Stimulated activated naive B cell treated with anti-CD40 and anti-IgM and Interleukin-4, amounts not matched to agents 10 μg/mL and 1 μg/mL and 100 μg/mL, for 72 hours (primary cell): ENCODE measurements around the gene GAL3ST3.

Experiments used
- ATAC-seq, 2 donors: fragments of 150-1000 bp; cut with Tn5 transposase; replicated peaks; 2 replicates each; pipeline ENCODE4 v1.10.0; 2021; ENCODE audit warnings: moderate library complexity in 1 of 2
- DNase-seq: peaks from one replicate; pipeline ENCODE4 v3.0.0; 2021
- H3K27ac Mint-ChIP-seq: one replicate; pipeline ENCODE4 v1.8.0; 2022; ENCODE audit warnings: mild to moderate bottlenecking, mixed read lengths
- H3K27me3 Mint-ChIP-seq, 2 donors: one replicate each; pipeline ENCODE4 v1.8.0; 2022; ENCODE audit warnings: mixed read lengths in 2 of 2
- H3K36me3 Mint-ChIP-seq, 2 donors: one replicate each; pipeline ENCODE4 v1.8.0; 2022; ENCODE audit warnings: mixed read lengths in 2 of 2, mild to moderate bottlenecking in 1 of 2
- H3K4me1 Mint-ChIP-seq, 2 donors: one replicate each; pipeline ENCODE4 v1.8.0; 2022; ENCODE audit warnings: mixed read lengths in 2 of 2, mild to moderate bottlenecking in 1 of 2
- H3K4me3 Mint-ChIP-seq, 2 donors: one replicate each; pipeline ENCODE4 v1.8.0; 2022; ENCODE audit warnings: mild to moderate bottlenecking in 2 of 2, mixed read lengths in 2 of 2, moderate library complexity in 1 of 2
- H3K9me3 Mint-ChIP-seq, 2 donors: one replicate each; pipeline ENCODE4 v1.8.0; 2022; ENCODE audit warnings: mixed read lengths in 2 of 2, mild to moderate bottlenecking in 1 of 2

The GAL3ST3 gene

GRCh38 chr11:66063900-66064299 is 14.9 kb upstream of the GAL3ST3 start:
- Mint-ChIP-seq H3K9me3 (no peaks in the 10 kb centered on the region), H3K4me1 (peaks cover 41 to 76% of the 10 kb centered on the region in 2 donors)

DNA sequence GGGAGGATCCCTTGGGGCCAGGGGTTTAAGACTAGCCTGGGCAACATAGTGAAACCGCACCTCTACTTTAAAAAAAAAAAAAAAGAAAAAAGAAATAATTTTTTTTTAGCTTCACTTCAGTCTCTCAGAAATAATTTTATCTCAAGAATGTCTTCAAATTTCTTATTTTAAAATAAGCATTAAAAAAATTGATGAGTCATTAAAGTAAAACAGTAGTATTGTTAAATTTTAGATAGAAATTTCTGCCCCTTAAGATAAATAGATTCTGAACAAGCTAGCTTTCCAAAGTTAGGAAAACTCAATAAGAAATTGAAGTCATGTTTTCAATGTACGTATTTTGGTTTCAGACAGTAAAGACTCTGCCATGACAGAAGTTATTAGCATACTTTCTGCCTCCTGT is 13.4 kb upstream of the GAL3ST3 start:
- H3K27ac Mint-ChIP-seq = peak overlapping the region; percentile 39
- no peaks in the 10 kb centered on the region for H3K9me3 Mint-ChIP-seq
- no peak for DNase-seq
- ATAC-seq = no peak
- no peak overlapping the region for H3K4me3 Mint-ChIP-seq
- H3K4me1 Mint-ChIP-seq = peaks cover 30 to 66% of the 10 kb centered on the region in 2 donors
- H3K36me3 Mint-ChIP-seq = peaks cover 69 to 83% of the 10 kb centered on the region in 2 donors
- H3K27me3 Mint-ChIP-seq = no peaks in the 10 kb centered on the region

More at GRCh38 chr11:66063900-66064299, 14.9 kb upstream of the GAL3ST3 start:
- no peak for DNase-seq
- Mint-ChIP-seq H3K36me3 (peaks cover 76 to 88% of the 10 kb centered on the region in 2 donors), H3K27me3 (no peaks in the 10 kb centered on the region), H3K27ac (peak overlapping the region; percentile 42), H3K4me3 (no peak overlapping the region)
- no peak for ATAC-seq

DNA sequence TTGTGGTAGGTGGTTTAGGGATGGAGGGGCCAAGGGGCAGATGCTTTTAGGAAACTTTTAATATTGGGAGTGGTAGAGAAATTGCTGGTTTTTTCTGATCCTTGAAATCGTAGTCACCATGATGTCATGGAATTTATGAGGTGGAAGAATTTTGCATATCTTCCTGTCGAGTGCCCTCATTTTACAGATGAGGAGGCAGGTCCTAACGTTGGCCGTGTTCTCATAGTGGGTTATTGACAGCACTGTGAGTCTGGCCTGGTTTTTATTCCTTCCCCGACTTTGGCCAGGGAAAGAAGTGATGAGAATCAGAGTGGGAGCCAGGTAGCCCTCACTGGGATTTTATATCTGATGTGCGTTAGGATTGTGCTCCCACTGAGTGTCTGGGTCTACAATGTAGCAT is 12.3 kb upstream of the GAL3ST3 start:
- no peaks in the 10 kb centered on the region for H3K27me3 Mint-ChIP-seq
- peak overlapping the region; percentile 91 for H3K27ac Mint-ChIP-seq
- peak overlapping the region in 1 of 2 donors; percentile 19 for H3K4me3 Mint-ChIP-seq
- H3K36me3 Mint-ChIP-seq = peaks cover 69 to 80% of the 10 kb centered on the region in 2 donors
- ATAC-seq (no peak), DNase-seq (no peak)
- H3K4me1 Mint-ChIP-seq = peaks cover 19 to 54% of the 10 kb centered on the region in 2 donors
- H3K9me3 Mint-ChIP-seq = no peaks in the 10 kb centered on the region

DNA sequence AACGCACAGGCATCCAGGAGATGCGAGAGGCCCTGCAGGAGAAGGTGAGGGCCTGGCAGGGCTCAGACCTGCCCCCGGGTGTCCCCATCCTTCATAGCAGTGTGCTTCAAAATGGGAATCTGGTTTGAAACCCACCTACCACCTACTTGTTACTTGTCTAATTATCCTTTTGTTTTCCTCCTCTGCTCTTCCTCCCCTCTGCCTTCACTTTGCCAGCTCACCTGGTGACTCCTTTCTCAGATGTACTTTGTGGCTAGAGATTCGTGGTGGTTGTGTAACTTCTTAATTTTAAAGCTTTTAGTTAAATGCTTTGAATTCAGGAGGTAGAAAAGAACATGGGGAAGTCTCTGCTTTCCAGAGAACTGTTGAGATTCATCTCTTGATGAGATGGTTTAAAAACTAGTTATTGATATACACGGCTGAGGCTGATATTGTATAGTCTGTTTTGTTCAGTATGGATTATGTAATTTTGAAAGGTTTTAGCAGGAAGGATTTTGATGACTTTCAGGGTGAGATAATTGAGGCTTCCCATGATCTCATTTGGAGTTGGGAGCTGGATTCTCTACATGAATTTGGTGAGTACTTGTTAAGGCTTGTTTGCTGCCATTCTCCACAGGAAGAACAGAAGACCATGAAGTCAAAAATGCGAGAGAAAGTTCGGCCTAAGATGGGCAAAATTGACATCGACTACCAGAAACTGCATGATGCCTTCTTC is 11.2 kb upstream of the GAL3ST3 start:
- Mint-ChIP-seq H3K4me3 (no peak overlapping the region), H3K27ac (peak overlapping the region; percentile 27), H3K4me1 (peaks cover 19 to 51% of the 10 kb centered on the region in 2 donors), H3K9me3 (no peaks in the 10 kb centered on the region), H3K36me3 (peaks cover 69 to 82% of the 10 kb centered on the region in 2 donors), H3K27me3 (no peaks in the 10 kb centered on the region)
- no peak for DNase-seq
- ATAC-seq = no peak

- Mint-ChIP-seq H3K9me3 (no peaks in the 10 kb centered on the region), H3K36me3 (peaks cover 52 to 69% of the 10 kb centered on the region in 2 donors), H3K27me3 (no peaks in the 10 kb centered on the region), H3K27ac (no peak overlapping the region), H3K4me3 (no peak overlapping the region), H3K4me1 (peaks cover 28 to 44% of the 10 kb centered on the region in 2 donors)
- DNase-seq (no peak), ATAC-seq (no peak)
Observed at GRCh38 chr11:66056501-66056900, 7.5 kb upstream of the GAL3ST3 start.

GRCh38 chr11:66055021-66055420 is 6.1 kb upstream of the GAL3ST3 start:
- no peak overlapping the region for H3K4me3 Mint-ChIP-seq
- H3K27ac Mint-ChIP-seq = no peak overlapping the region
- ATAC-seq (no peak), DNase-seq (no peak)
- H3K4me1 Mint-ChIP-seq = peaks cover 27 to 44% of the 10 kb centered on the region in 2 donors
- H3K9me3 Mint-ChIP-seq = no peaks in the 10 kb centered on the region
- no peaks in the 10 kb centered on the region for H3K27me3 Mint-ChIP-seq
- peaks cover 39 to 55% of the 10 kb centered on the region in 2 donors for H3K36me3 Mint-ChIP-seq

DNA sequence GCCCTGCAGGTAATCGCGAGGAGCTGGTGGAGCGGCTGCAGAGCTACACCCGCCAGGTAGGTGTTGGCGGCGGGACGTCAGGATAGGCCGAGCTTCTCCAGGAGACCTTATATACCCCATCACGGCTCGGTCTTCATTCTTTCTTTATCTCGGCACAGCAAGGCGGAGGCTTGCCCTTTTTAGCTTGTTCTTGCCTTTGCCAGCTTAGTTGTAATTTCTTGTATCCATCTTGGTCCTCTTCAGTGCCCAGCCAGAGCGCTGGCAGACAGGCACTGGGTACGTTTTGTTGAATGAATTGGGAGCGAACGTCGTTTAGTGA is 3.7 kb upstream of the GAL3ST3 start:
- H3K4me1 Mint-ChIP-seq = peaks cover 23 to 34% of the 10 kb centered on the region in 2 donors
- H3K27me3 Mint-ChIP-seq = peaks cover 10 to 20% of the 10 kb centered on the region in 2 donors
- peaks cover 25 to 35% of the 10 kb centered on the region in 2 donors for H3K36me3 Mint-ChIP-seq
- DNase-seq (no peak), ATAC-seq (no peak)
- H3K9me3 Mint-ChIP-seq = no peaks in the 10 kb centered on the region
- H3K4me3 Mint-ChIP-seq = peak overlapping the region; percentile 96 to 99
- H3K27ac Mint-ChIP-seq = peak overlapping the region; percentile 99

- Mint-ChIP-seq H3K27ac (peak within 1 kb of the TSS; percentile 99), H3K36me3 (peaks cover 21 to 30% of the 10 kb centered on the region in 2 donors), H3K4me3 (peak within 1 kb of the TSS; percentile 96 to 99), H3K27me3 (peaks cover 10 to 22% of the 10 kb centered on the region in 2 donors), H3K9me3 (no peaks in the 10 kb centered on the region), H3K4me1 (peaks cover 23 to 34% of the 10 kb centered on the region in 2 donors)
- peak; percentile 97 to 98 for ATAC-seq
- peak; percentile 97 for DNase-seq
Observed at GRCh38 chr11:66051766-66052663, 3.1 kb upstream of the GAL3ST3 start, which contains the start of gene SF3B2. Gene SF3B2, plus strand, starts transcription at chr11:66052364. Its CDS starts 21 bp downstream, at chr11:66052385.

GRCh38 chr11:66051371-66051765 is 2.4 kb upstream of the GAL3ST3 start:
- Mint-ChIP-seq H3K4me3 (peak overlapping the region; percentile 96 to 99), H3K9me3 (no peaks in the 10 kb centered on the region), H3K4me1 (peaks cover 23 to 34% of the 10 kb centered on the region in 2 donors), H3K36me3 (peaks cover 16 to 27% of the 10 kb centered on the region in 2 donors), H3K27me3 (peaks cover 13 to 26% of the 10 kb centered on the region in 2 donors), H3K27ac (peak overlapping the region; percentile 85)
- DNase-seq = no peak
- no peak for ATAC-seq

DNA sequence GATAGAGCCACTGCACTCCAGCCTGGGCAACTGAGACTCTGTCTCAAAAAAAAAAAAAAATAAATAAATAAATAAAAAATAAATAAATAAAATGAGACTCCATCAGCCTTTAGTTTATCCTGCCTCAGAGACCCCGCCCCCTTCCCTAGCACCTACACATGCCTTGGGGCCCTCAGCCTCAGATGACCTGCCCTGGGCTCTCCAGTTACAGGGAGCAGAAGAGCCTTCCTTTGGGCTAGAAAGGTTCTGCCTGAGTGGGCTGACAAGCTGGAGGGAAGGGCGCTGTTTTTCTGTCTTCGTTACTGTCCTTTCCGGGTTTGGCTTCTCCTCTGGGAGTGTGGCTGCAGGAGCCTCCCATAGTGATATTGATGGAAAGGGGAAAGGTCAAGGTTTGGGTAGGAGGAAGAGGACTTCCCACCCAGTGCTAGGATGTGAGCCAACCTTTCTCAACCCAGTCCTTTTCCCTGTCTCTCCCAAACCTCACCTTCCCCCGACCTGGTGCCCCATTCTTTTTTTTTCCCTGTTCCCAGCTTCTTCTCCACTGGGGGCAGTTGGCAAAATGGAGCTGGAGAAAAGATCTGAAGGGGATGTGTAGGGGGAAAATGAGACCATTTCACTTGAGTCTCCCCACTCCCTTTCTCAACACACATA is 1.7 kb upstream of the GAL3ST3 start:
- H3K9me3 Mint-ChIP-seq = no peaks in the 10 kb centered on the region
- H3K4me3 Mint-ChIP-seq = peak overlapping the region; percentile 96 to 99
- H3K36me3 Mint-ChIP-seq = peaks cover 11 to 22% of the 10 kb centered on the region in 2 donors
- peaks cover 24 to 35% of the 10 kb centered on the region in 2 donors for H3K4me1 Mint-ChIP-seq
- peaks cover 13 to 26% of the 10 kb centered on the region in 2 donors for H3K27me3 Mint-ChIP-seq
- H3K27ac Mint-ChIP-seq = peak overlapping the region; percentile 85
- no peak for DNase-seq
- ATAC-seq = no peak

GRCh38 chr11:66047541-66048365 is 1.2 kb downstream of the GAL3ST3 start:
- DNase-seq = no peak
- Mint-ChIP-seq H3K4me1 (peaks cover 26 to 35% of the 10 kb centered on the region in 2 donors), H3K27me3 (peaks cover 13 to 26% of the 10 kb centered on the region in 2 donors), H3K36me3 (peaks cover 2 to 6% of the 10 kb centered on the region in 2 donors), H3K4me3 (no peak overlapping the region), H3K27ac (no peak overlapping the region), H3K9me3 (no peaks in the 10 kb centered on the region)
- ATAC-seq = no peak

DNA sequence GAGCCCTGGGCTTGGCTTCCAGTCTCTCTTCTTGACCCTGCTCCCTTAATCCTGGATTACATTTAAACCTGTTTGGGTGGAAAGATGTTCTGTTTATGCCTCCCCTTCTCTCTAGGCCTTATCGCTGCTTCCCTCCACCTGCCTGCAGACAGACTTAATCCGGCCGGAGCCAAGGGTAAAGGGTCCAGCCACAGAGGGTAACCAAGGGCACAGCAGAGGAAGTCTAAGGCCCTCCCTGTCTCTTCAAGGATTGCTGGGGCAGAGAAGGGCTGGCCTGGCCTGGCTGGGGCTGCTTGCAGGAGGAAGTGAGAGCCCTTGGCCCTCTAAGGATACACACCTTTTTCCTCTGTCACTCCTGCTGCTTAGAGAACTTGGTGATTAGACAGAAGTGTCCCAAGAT is 2.1 kb downstream of the GAL3ST3 start:
- no peak overlapping the region for H3K4me3 Mint-ChIP-seq
- ATAC-seq = no peak

GRCh38 chr11:66045177-66045639 is 3.8 kb downstream of the GAL3ST3 start:
- H3K4me3 Mint-ChIP-seq = peak overlapping the region; percentile 15 to 44
- no peaks in the 10 kb centered on the region for H3K36me3 Mint-ChIP-seq
- peak; percentile 65 for DNase-seq
- H3K4me1 Mint-ChIP-seq = peaks cover 13 to 19% of the 10 kb centered on the region in 2 donors
- H3K27me3 Mint-ChIP-seq = peaks cover 13 to 26% of the 10 kb centered on the region in 2 donors
- H3K9me3 Mint-ChIP-seq = no peaks in the 10 kb centered on the region
- peak; percentile 96 for ATAC-seq
- no peak overlapping the region for H3K27ac Mint-ChIP-seq

More for the DNA sequence above, 2.1 kb downstream of the GAL3ST3 start:
- no peak for DNase-seq
- Mint-ChIP-seq H3K27ac (no peak overlapping the region), H3K4me1 (peaks cover 23 to 33% of the 10 kb centered on the region in 2 donors), H3K27me3 (peaks cover 13 to 26% of the 10 kb centered on the region in 2 donors), H3K36me3 (no peaks in the 10 kb centered on the region), H3K9me3 (no peaks in the 10 kb centered on the region)
